RWPE1 (cell line): Measurements from ENCODE around the gene LDB1.
A peak's percentile ranks its signal among the peaks of the same experiment; 100 is the strongest.

Experiments
- CTCF ChIA-PET: fragments of 350-600 bp; sonication (Branson Sonifier 250); formaldehyde crosslinking; extraction: SDS; loops from one replicate; lab custom pipeline; 2021; lab: Yijun Ruan, JAX
- POLR2A ChIA-PET: fragments of 400-600 bp; formaldehyde crosslinking; extraction: SDS; loops from one replicate; lab custom pipeline; 2020; ENCODE audit warnings: antibody characterized with exemption; ENCODE audit not compliant: low non-redundant PET; lab: Yijun Ruan, JAX
- DNase-seq: peaks from one replicate; pipeline ENCODE4 v3.0.0; 2012; ENCODE audit warnings: low spot score
- H3K27ac ChIP-seq: fragments of 450-650 bp; 2 replicates; pipeline ENCODE4 v1.5.1; 2017
- TF ChIP-seq, protein P1 (sequence below): fragments of 450-650 bp; conservative IDR thresholded peaks from 2 replicates; pipeline ENCODE4 v1.5.1; 2017; ENCODE audit warnings: low read depth, mild to moderate bottlenecking

Gene LDB1

GRCh38 chr10:102132563-102133372 is 12.6 kb upstream of the LDB1 start, which contains the start of gene PPRC1:
TSS of gene PPRC1 (plus strand) at chr10:102133040. CDS start at chr10:102133069, 29 bp downstream.
- peak within 1 kb of the TSS; percentile 91 for H3K27ac ChIP-seq
- TF ChIP-seq, protein P1, sequence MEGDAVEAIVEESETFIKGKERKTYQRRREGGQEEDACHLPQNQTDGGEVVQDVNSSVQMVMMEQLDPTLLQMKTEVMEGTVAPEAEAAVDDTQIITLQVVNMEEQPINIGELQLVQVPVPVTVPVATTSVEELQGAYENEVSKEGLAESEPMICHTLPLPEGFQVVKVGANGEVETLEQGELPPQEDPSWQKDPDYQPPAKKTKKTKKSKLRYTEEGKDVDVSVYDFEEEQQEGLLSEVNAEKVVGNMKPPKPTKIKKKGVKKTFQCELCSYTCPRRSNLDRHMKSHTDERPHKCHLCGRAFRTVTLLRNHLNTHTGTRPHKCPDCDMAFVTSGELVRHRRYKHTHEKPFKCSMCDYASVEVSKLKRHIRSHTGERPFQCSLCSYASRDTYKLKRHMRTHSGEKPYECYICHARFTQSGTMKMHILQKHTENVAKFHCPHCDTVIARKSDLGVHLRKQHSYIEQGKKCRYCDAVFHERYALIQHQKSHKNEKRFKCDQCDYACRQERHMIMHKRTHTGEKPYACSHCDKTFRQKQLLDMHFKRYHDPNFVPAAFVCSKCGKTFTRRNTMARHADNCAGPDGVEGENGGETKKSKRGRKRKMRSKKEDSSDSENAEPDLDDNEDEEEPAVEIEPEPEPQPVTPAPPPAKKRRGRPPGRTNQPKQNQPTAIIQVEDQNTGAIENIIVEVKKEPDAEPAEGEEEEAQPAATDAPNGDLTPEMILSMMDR, result peak; percentile 90
- peak; percentile 98 for DNase-seq
- CTCF ChIA-PET, result interaction anchor here (0.7 kb wide), 1 partner anchor 35 kb away, joined by 3 read pairs; no protein-coding TSS in a partner anchor
- POLR2A ChIA-PET, result interaction anchor here (0.9 kb wide), 1 partner anchor 19 kb away, joined by 4 read pairs; the partner anchor contains the start of gene NOLC1

- TF ChIP-seq, protein P1, result no peak
- peak overlapping the region; percentile 91 for H3K27ac ChIP-seq
- ChIA-PET POLR2A (interaction anchor here (0.9 kb wide), 1 partner anchor 20 kb away, joined by 4 read pairs; the partner anchor contains the start of gene NOLC1), CTCF (interaction anchor here (0.5 to 1.1 kb wide), 3 partner anchors 9 to 577 kb away, joined by 3 to 5 read pairs (median 3); no protein-coding TSS in a partner anchor)
- DNase-seq, result no peak
These were observed 12.0 kb upstream of the LDB1 start for GRCh38 chr10:102132193-102132562.

DNA sequence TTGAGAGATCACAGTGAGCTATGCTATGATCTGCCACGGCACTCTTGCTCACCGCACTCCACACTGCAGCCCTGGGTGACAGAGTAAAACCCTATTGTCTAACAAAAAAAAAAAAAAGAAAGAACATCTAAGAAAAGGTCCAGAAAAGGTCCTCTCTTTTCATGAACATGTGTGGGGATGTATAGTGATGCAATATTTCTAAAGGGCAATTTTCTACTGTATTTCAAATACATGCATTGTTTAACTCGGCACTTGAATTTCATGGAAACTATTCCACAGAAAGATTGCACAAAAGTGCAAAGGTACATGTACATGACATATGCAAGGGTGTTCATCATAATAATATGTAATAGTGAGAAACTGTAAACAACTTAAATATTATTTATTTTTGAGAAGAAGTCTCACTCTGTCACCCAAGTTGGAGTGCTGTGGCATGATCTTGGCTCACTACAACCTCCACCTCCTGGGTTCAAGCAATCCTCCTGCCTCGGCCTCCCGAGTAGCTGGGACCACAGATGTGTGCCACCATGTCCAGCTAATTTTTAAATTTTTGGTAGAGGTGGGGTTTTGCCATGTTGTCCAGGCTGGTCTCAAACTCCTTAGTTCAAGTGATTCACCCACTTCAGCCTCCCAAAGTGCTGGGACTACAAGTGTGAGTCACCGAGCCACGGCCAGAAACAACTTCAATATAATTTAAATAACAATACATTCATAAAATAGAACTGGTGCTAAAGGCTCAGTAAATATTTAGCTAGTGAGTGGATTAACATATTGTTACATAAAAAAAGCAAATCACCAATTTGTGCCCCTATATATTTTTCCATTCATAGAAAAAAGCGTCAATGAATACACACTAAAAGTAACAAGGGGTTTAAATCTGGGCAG is 11.4 kb upstream of the LDB1 start:
- H3K27ac ChIP-seq, result peak overlapping the region; percentile 63
- TF ChIP-seq, protein P1, result no peak
- DNase-seq, result no peak
- ChIA-PET CTCF (interaction anchor here (0.5 to 1.1 kb wide), 4 partner anchors 9 to 578 kb away, joined by 3 to 5 read pairs (median 4); no protein-coding TSS in a partner anchor), POLR2A (no interaction called here)

DNA sequence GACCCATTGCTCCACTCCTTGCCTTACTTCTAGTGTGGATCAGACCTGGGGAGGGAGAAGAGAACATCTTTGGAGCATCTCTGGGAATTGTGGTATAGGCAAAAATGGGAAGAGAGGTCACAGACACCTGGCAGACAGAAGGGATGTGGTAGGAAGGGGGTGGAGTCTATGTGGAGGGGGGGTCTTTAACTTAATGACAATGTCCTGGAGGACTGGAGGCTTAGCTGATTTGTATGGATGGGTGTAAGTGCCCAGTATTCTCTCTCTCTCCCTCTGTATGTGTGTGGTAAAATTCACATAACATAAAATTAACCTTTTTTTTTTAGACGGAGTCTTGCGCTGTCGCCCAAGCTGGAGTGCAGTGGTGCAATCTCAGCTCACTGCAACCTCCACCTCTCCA is 3.1 kb upstream of the LDB1 start:
- ChIA-PET POLR2A (interaction anchor here (0.8 kb wide), 1 partner anchor 8 kb away, joined by 4 read pairs; no protein-coding TSS in a partner anchor), CTCF (interaction anchor here (1.0 kb wide), 1 partner anchor 8 kb away, joined by 3 read pairs; no protein-coding TSS in a partner anchor)
- TF ChIP-seq, protein P1, result no peak
- DNase-seq, result no peak
- H3K27ac ChIP-seq, result peak overlapping the region; percentile 30; the same call in 1 of the 2 replicates

GRCh38 chr10:102122450-102122849 is 2.3 kb upstream of the LDB1 start:
- TF ChIP-seq, protein P1, result no peak
- POLR2A ChIA-PET, result interaction anchor here (0.6 to 0.7 kb wide), 2 partner anchors 293 to 307 kb away, joined by 4 to 6 read pairs; no protein-coding TSS in a partner anchor
- CTCF ChIA-PET, result interaction anchor here (1.0 kb wide), 1 partner anchor 9 kb away, joined by 3 read pairs; no protein-coding TSS in a partner anchor
- H3K27ac ChIP-seq, result no peak overlapping the region
- DNase-seq, result no peak
